IMR-90 (cell line): ENCODE data around the gene PRRT2. TPM values are rescaled to one million over a fixed set of nuclear protein-coding genes. Genes with fewer than 3 reads are reported as not detected.

Experiments used
- ATAC-seq: fragments of 200-7000 bp; cut with Tn5 transposase; 2 replicates; pipeline ENCODE4 v1.9.1; 2020; ENCODE audit warnings: low read depth, mild to moderate bottlenecking, moderate library complexity
- BruUV-seq: library from RNA; stranded (reverse); fragments of 400-500 nt; replicated peaks from 2 replicates; lab custom pipeline; 2021; lab: Mats Ljungman, UMichigan
- CTCF ChIA-PET: fragments of 300-600 bp; formaldehyde crosslinking; extraction: SDS; loops from one replicate; lab custom pipeline; 2021; ENCODE audit warnings: antibody characterized with exemption; lab: Yijun Ruan, JAX
- POLR2A ChIA-PET: fragments of 300-600 bp; sonication (Branson Sonifier 250); formaldehyde crosslinking; loops from one replicate; lab custom pipeline; 2022; ENCODE audit warnings: antibody characterized with exemption; ENCODE audit not compliant: unreplicated experiment; lab: Charles Lee
- DNase-seq: peaks from one replicate; pipeline ENCODE4 v3.0.0; 2013
- H2AFZ ChIP-seq: replicated peaks from 2 replicates; pipeline ENCODE3; 2013; ENCODE audit warnings: low read length, mild to moderate bottlenecking; ENCODE audit not compliant: poor library complexity
- H2AK5ac ChIP-seq: 2 replicates; pipeline ENCODE4 v1.6.1; 2013; ENCODE audit warnings: low read depth, low read length, inconsistent platforms
- H2AK9ac ChIP-seq: replicated peaks from 2 replicates; pipeline ENCODE3; 2013; ENCODE audit warnings: mild to moderate bottlenecking, low read depth, low read length, moderate library complexity; ENCODE audit not compliant: poor library complexity
- H2BK120ac ChIP-seq: 2 replicates; pipeline ENCODE4 v1.6.1; 2013; ENCODE audit warnings: low read depth, low read length, inconsistent platforms
- H2BK15ac ChIP-seq: 3 replicates; pipeline ENCODE4 v1.6.1; 2013; ENCODE audit warnings: low read depth, low read length, inconsistent platforms
- H2BK20ac ChIP-seq: 2 replicates; pipeline ENCODE4 v1.6.1; 2013; ENCODE audit warnings: low read depth, mild to moderate bottlenecking, inconsistent platforms, low read length, moderate library complexity
- H2BK5ac ChIP-seq: 2 replicates; pipeline ENCODE4 v1.6.1; 2013; ENCODE audit warnings: mild to moderate bottlenecking, low read depth, low read length, inconsistent platforms; ENCODE audit not compliant: poor library complexity, severe bottlenecking
- H3K14ac ChIP-seq: replicated peaks from 2 replicates; pipeline ENCODE4 v1.6.1; 2013; ENCODE audit warnings: low read depth, low read length, inconsistent platforms
- H3K18ac ChIP-seq: 2 replicates; pipeline ENCODE4 v1.6.1; 2013; ENCODE audit warnings: low read depth, low read length, control low read depth
- H3K23ac ChIP-seq: 2 replicates; pipeline ENCODE4 v1.6.1; 2013; ENCODE audit warnings: low read depth, low read length, inconsistent platforms
- H3K27ac ChIP-seq: 2 replicates; pipeline ENCODE4 v1.5.1; 2013; ENCODE audit warnings: mild to moderate bottlenecking, control low read depth, low read length; ENCODE audit not compliant: insufficient read depth
- H3K27me3 ChIP-seq: 2 replicates; pipeline ENCODE4 v1.6.1; 2013; ENCODE audit warnings: low read length; ENCODE audit not compliant: control insufficient read depth, insufficient read depth
- H3K36me3 ChIP-seq: 2 replicates; pipeline ENCODE4 v1.6.1; 2013; ENCODE audit warnings: low read length, mixed read lengths; ENCODE audit not compliant: control insufficient read depth, insufficient read depth
- H3K4ac ChIP-seq: 2 replicates; pipeline ENCODE4 v1.6.1; 2013; ENCODE audit warnings: low read depth, low read length, inconsistent platforms
- H3K4me1 ChIP-seq: 2 replicates; pipeline ENCODE4 v1.6.1; 2013; ENCODE audit warnings: low read length, mixed read lengths; ENCODE audit not compliant: control insufficient read depth, insufficient read depth
- H3K4me2 ChIP-seq: 2 replicates; pipeline ENCODE4 v1.6.1; 2013; ENCODE audit warnings: low read depth, mild to moderate bottlenecking, control low read depth, low read length, moderate library complexity
- H3K4me3 ChIP-seq: 2 replicates; pipeline ENCODE4 v1.5.1; 2013; ENCODE audit warnings: low read depth, mild to moderate bottlenecking, control low read depth, low read length, moderate library complexity; ENCODE audit not compliant: insufficient read depth
- H3K56ac ChIP-seq: 2 replicates; pipeline ENCODE4 v1.6.1; 2013; ENCODE audit warnings: low read length, inconsistent platforms; ENCODE audit not compliant: insufficient read depth; ENCODE audit errors: extremely low read depth
- H3K79me1 ChIP-seq, 2 experiments: 2 replicates each; pipeline ENCODE4 v1.6.1; 2013; ENCODE audit warnings: low read length in 2 of 2, inconsistent platforms in 1 of 2, low read depth in 1 of 2
- H3K9ac ChIP-seq: 2 replicates; pipeline ENCODE4 v1.6.1; 2013; ENCODE audit warnings: low read depth, low read length, control low read depth
- H3K9me1 ChIP-seq: 2 replicates; pipeline ENCODE4 v1.6.1; 2013; ENCODE audit warnings: low read length, inconsistent platforms; ENCODE audit not compliant: insufficient read depth
- H3K9me3 ChIP-seq: 2 replicates; pipeline ENCODE4 v1.6.1; 2013; ENCODE audit warnings: low read length; ENCODE audit not compliant: control insufficient read depth, insufficient read depth
- H4K20me1 ChIP-seq: 2 replicates; pipeline ENCODE4 v1.6.1; 2013; ENCODE audit warnings: low read length, inconsistent platforms; ENCODE audit not compliant: insufficient read depth
- H4K5ac ChIP-seq: 2 replicates; pipeline ENCODE4 v1.6.1; 2013; ENCODE audit warnings: mild to moderate bottlenecking, low read depth, low read length, control low read depth
- H4K8ac ChIP-seq, 2 experiments: 2 replicates each; pipeline ENCODE4 v1.6.1; 2013; ENCODE audit warnings: low read depth in 2 of 2, low read length in 2 of 2, control low read depth in 1 of 2, inconsistent platforms in 1 of 2
- H4K91ac ChIP-seq: 2 replicates; pipeline ENCODE4 v1.6.1; 2013; ENCODE audit warnings: low read depth, low read length, inconsistent platforms; ENCODE audit not compliant: insufficient read depth
- BHLHE40 ChIP-seq: fragments of 150-350 bp; IDR thresholded peaks from 2 replicates; pipeline ENCODE4 v1.6.1; 2016; ENCODE audit warnings: mild to moderate bottlenecking, low read depth, low read length
- POLR2A ChIP-seq: IDR thresholded peaks from 2 replicates; pipeline ENCODE4 v1.6.1; 2012; ENCODE audit warnings: mild to moderate bottlenecking, low read depth, low read length
- RAD21 ChIP-seq: IDR thresholded peaks from 2 replicates; pipeline ENCODE4 v1.6.1; 2012; ENCODE audit warnings: low read length, improper control_type of control experiment
- RFX5 ChIP-seq: IDR thresholded peaks from 2 replicates; pipeline ENCODE4 v1.8.0; 2012; ENCODE audit warnings: low read depth, mild to moderate bottlenecking, low read length, moderate library complexity
- USF2 ChIP-seq: fragments of 150-350 bp; IDR thresholded peaks from 2 replicates; pipeline ENCODE4 v1.6.1; 2017; ENCODE audit warnings: mild to moderate bottlenecking, antibody characterized with exemption, low read length, low read depth
- WGBS, 2 experiments: methylation state at CpG; one replicate each; pipeline versions ENCODE4 v1.1.5 to v1.1.7; 2013; ENCODE audit warnings: missing lambda C conversion rate in 2 of 2; ENCODE audit not compliant: insufficient read length in 1 of 2; ENCODE audit errors: extremely low coverage in 2 of 2; 5-methylcytosine and 5-hydroxymethylcytosine counted together
- dilution Hi-C: fragments of 300-500 bp; cut with HindIII; formaldehyde crosslinking; loops from one replicate; pipeline ENCODE4 v1.14.3; 2018; ENCODE audit warnings: low sequenced_read_pairs; ENCODE audit not compliant: unreplicated experiment
- in situ Hi-C: fragments of 300-500 bp; cut with MboI; formaldehyde crosslinking; loops from 3 replicates; pipeline ENCODE4 v1.14.3; 2019; ENCODE audit warnings: low sequenced_read_pairs, inconsistent platforms, mixed read lengths
- intact Hi-C: fragments of 100-400 bp; cut with micrococcal nuclease; formaldehyde crosslinking; loops from 2 replicates; pipeline ENCODE4 v1.10.0; 2022
- polyA plus RNA-seq, 3 experiments: library from polyadenylated mRNA; depleted of rRNA; stranded (reverse); fragments of >200 nt; gene quantifications; 2 replicates each; pipeline ENCODE4 v1.2.3, GENCODE V29; 2012; ENCODE audit warnings: low replicate concordance in 1 of 3
- total RNA-seq: library from RNA; depleted of rRNA; stranded (reverse); fragments of >200 nt; gene quantifications from 2 replicates; pipeline ENCODE4 v1.2.3, GENCODE V29; 2012

PRRT2 gene
- total and polyA plus RNA-seq, 2 of the 4 experiments (the other 2 are of a cell fraction), result 0.90 to 10.5 TPM

- POLR2A ChIA-PET, result no interaction called here
- ATAC-seq, result no peak
- Histone ChIP-seq H3K27ac (no peak within 1 kb of the TSS), H3K79me1 (no peaks in the 10 kb centered on the region), H4K20me1 (no peaks in the 10 kb centered on the region), H3K56ac (no peak within 1 kb of the TSS), H4K5ac (no peak within 1 kb of the TSS), H2AK9ac (no peak within 1 kb of the TSS), H3K14ac (no peak within 1 kb of the TSS), H3K27me3 (peaks cover 38% of the 10 kb centered on the region), H2BK5ac (no peak within 1 kb of the TSS), H2BK15ac (no peak within 1 kb of the TSS), H2BK120ac (no peak within 1 kb of the TSS), H3K9me1 (no peaks in the 10 kb centered on the region), H2BK20ac (no peak within 1 kb of the TSS), H3K18ac (no peak within 1 kb of the TSS), H3K23ac (no peak within 1 kb of the TSS), H3K4ac (no peak within 1 kb of the TSS), H4K91ac (no peak within 1 kb of the TSS), H2AK5ac (no peak within 1 kb of the TSS), H2AFZ (no peak within 1 kb of the TSS), H3K9me3 (no peaks in the 10 kb centered on the region), H3K4me3 (no peak within 1 kb of the TSS), H3K9ac (no peak within 1 kb of the TSS), H3K36me3 (no peaks in the 10 kb centered on the region), H4K8ac (no peak within 1 kb of the TSS), H3K4me2 (no peak within 1 kb of the TSS), H3K4me1 (peaks cover 1% of the 10 kb centered on the region; the same call in 1 of the 2 replicates)
- DNase-seq, result no peak
- TF ChIP-seq USF2 (no peak), RFX5 (no peak), POLR2A (no peak), RAD21 (no peak), BHLHE40 (no peak)
- intact Hi-C loops (no loop called here), in situ Hi-C loops (no loop called here), dilution Hi-C loops (no loop called here)
- CTCF ChIA-PET, result no interaction called here
- no TSS peak for BruUV-seq
- WGBS, 2 experiments, result 68% methylated on average over 4 of the region's 10 CpGs; no CpG with 5 or more reads in 1 of the 2 experiments
Measured at GRCh38 chr16:29777576-29778350, 34.2 kb upstream of the PRRT2 start, which contains the start of gene ZG16. TSS of gene ZG16 (plus strand) at chr16:29778256. CDS start at chr16:29779267, 1,011 bp downstream.
